ENCODE results near the gene FMN1. TPM values are rescaled to one million over a fixed set of nuclear protein-coding genes. Genes with fewer than 3 reads are reported as not detected.

FMN1 gene
- polyA plus RNA-seq, 1 experiment: 3.7 TPM

- peaks cover 3% of the 10 kb centered on the region for H3K27me3 ChIP-seq (ENCODE audit: control insufficient read depth, insufficient read depth, low read length)
- POLR2A ChIA-PET: no interaction called here
- no peak overlapping the region for H3K4me3 ChIP-seq (ENCODE audit: low read depth, low read length)
- TF ChIP-seq, protein P1, sequence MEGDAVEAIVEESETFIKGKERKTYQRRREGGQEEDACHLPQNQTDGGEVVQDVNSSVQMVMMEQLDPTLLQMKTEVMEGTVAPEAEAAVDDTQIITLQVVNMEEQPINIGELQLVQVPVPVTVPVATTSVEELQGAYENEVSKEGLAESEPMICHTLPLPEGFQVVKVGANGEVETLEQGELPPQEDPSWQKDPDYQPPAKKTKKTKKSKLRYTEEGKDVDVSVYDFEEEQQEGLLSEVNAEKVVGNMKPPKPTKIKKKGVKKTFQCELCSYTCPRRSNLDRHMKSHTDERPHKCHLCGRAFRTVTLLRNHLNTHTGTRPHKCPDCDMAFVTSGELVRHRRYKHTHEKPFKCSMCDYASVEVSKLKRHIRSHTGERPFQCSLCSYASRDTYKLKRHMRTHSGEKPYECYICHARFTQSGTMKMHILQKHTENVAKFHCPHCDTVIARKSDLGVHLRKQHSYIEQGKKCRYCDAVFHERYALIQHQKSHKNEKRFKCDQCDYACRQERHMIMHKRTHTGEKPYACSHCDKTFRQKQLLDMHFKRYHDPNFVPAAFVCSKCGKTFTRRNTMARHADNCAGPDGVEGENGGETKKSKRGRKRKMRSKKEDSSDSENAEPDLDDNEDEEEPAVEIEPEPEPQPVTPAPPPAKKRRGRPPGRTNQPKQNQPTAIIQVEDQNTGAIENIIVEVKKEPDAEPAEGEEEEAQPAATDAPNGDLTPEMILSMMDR (IDR thresholded peaks at IDR 0.05; ENCODE audit: low read depth, low read length): no peak
- H3K9me3 ChIP-seq (ENCODE audit: control insufficient read depth, insufficient read depth, low read length): no peaks in the 10 kb centered on the region
- CTCF ChIA-PET: interaction anchor here (1.9 kb wide), 1 partner anchor 124 kb away, joined by 5 read pairs; no protein-coding TSS in a partner anchor
- DNase-seq (ENCODE audit: low read depth, low spot score): no peak
- no peak overlapping the region for H3K27ac ChIP-seq (ENCODE audit: low read depth, low read length)
Measured at GRCh38 chr15:33146051-33146450, 48.5 kb downstream of the FMN1 start.

- no peak overlapping the region for H3K4me3 ChIP-seq (ENCODE audit: low read depth, low read length)
- ChIA-PET POLR2A (no interaction called here), CTCF (interaction anchor here (1.2 to 1.9 kb wide), 2 partner anchors 13 to 123 kb away, joined by 4 to 5 read pairs; no protein-coding TSS in a partner anchor)
- H3K27me3 ChIP-seq (ENCODE audit: control insufficient read depth, insufficient read depth, low read length): peaks cover 3% of the 10 kb centered on the region
- TF ChIP-seq, protein P1 (IDR thresholded peaks at IDR 0.05; ENCODE audit: low read depth, low read length): no peak
- no peak overlapping the region for H3K27ac ChIP-seq (ENCODE audit: low read depth, low read length)
- DNase-seq (ENCODE audit: low read depth, low spot score): no peak
- H3K9me3 ChIP-seq (ENCODE audit: control insufficient read depth, insufficient read depth, low read length): no peaks in the 10 kb centered on the region
Measured at GRCh38 chr15:33145447-33145846, 49.1 kb downstream of the FMN1 start.

DNA sequence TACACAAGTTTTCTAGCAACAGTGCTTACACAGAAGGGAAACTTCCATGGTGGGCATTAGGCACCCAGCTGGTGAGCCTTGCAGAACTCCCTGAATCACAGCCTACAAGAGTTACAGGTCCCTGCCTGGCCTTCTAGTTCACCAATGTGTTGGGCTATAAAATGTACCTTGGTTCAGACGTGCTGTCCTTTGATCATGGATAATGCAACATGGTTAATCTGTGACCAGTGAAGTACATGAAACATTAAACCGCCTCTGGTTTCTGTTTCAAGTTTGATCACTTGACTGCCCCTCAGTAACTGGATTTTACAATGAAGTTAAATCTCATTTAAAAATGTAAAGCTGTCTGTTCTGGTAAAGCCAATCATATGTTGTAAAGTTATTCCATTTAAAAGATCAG, 51.8 kb downstream of the FMN1 start:
- Histone ChIP-seq H3K27ac (ENCODE audit: low read depth, low read length) (no peak overlapping the region), H3K9me3 (ENCODE audit: control insufficient read depth, insufficient read depth, low read length) (no peaks in the 10 kb centered on the region), H3K27me3 (ENCODE audit: control insufficient read depth, insufficient read depth, low read length) (peaks cover 3% of the 10 kb centered on the region), H3K4me3 (ENCODE audit: low read depth, low read length) (no peak overlapping the region)
- DNase-seq (ENCODE audit: low read depth, low spot score): no peak
- ChIA-PET POLR2A (no interaction called here), CTCF (interaction anchor here (0.7 to 1.3 kb wide), 2 partner anchors 9 to 11 kb away, joined by 3 read pairs; no protein-coding TSS in a partner anchor)
- TF ChIP-seq, protein P1 (IDR thresholded peaks at IDR 0.05; ENCODE audit: low read depth, low read length): no peak

DNA sequence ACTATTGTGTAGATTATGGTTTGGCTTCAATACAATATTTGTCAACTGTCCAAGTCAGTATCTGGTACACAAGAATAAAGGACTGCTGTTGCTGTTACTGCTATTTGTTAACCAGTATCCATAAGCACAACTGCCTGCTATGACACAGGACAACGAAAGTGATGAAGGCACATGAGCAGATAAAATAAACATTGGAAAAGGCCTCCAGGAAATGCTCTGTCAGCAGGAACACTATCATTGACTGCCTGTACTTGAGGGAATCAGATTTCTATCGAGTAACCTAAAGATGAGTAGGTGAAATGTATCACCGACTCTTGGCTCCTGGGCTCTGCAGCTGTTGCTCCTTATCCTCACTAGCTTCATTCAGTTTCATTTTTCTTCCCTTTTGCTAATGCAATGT, 56.5 kb downstream of the FMN1 start:
- DNase-seq (ENCODE audit: low read depth, low spot score): no peak
- CTCF ChIA-PET: interaction anchor here (0.9 to 8.4 kb wide), 3 partner anchors 50 to 563 kb away, joined by 3 to 290 read pairs (median 3); no protein-coding TSS in a partner anchor
- Histone ChIP-seq H3K27me3 (ENCODE audit: control insufficient read depth, insufficient read depth, low read length) (peaks cover 3% of the 10 kb centered on the region), H3K27ac (ENCODE audit: low read depth, low read length) (no peak overlapping the region), H3K4me3 (ENCODE audit: low read depth, low read length) (no peak overlapping the region), H3K9me3 (ENCODE audit: control insufficient read depth, insufficient read depth, low read length) (no peaks in the 10 kb centered on the region)
- TF ChIP-seq, protein P1 (IDR thresholded peaks at IDR 0.05; ENCODE audit: low read depth, low read length): no peak
- POLR2A ChIA-PET: interaction anchor here (0.6 kb wide), 1 partner anchor 106 kb away, joined by 5 read pairs; no protein-coding TSS in a partner anchor

- Histone ChIP-seq H3K27ac (ENCODE audit: low read depth, low read length) (no peak overlapping the region), H3K4me3 (ENCODE audit: low read depth, low read length) (no peak overlapping the region), H3K9me3 (ENCODE audit: control insufficient read depth, insufficient read depth, low read length) (no peaks in the 10 kb centered on the region), H3K27me3 (ENCODE audit: control insufficient read depth, insufficient read depth, low read length) (peaks cover 3% of the 10 kb centered on the region)
- no peak for DNase-seq (ENCODE audit: low read depth, low spot score)
- ChIA-PET CTCF (interaction anchor here (0.9 to 8.4 kb wide), 3 partner anchors 50 to 564 kb away, joined by 3 to 290 read pairs (median 3); no protein-coding TSS in a partner anchor), POLR2A (interaction anchor here (0.5 to 0.6 kb wide), 2 partner anchors 106 to 414 kb away, joined by 3 to 5 read pairs; no protein-coding TSS in a partner anchor)
- TF ChIP-seq, protein P1 (IDR thresholded peaks at IDR 0.05; ENCODE audit: low read depth, low read length): no peak
Measured at GRCh38 chr15:33137101-33137500, 57.4 kb downstream of the FMN1 start.

All from AG04450 (cell line).